ENCODE measurements around the gene KLC4. TPM values are rescaled to one million over a fixed set of nuclear protein-coding genes. Genes with fewer than 3 reads are reported as not detected.

KLC4 gene
- total RNA-seq, 6 experiments from 2014 or later, result 45.8 to 134 (median 65.0) TPM

DNA sequence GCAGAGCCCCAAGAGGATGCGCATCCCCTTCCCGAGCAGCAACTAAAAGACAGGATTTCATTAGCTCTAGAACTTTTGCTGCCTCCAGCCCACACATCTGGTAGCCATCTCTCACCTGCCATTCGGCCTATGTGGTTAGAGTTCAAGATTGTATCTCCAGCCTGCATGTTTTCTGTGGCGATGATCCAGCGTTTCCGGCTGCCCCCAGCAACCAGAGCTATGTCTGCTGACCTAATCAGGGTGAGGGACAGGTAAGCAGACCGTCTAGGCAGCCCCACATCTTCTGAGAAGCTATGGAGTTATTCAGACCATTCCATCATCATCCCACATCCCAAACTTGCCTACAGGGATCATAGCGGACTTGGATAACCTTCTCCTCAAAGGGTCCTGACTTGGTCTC is 3.5 kb upstream of the KLC4 start:
- WGBS (ENCODE audit: insufficient coverage, low coverage, low lambda C conversion rate, missing lambda C conversion rate), result 89% methylated on average over 3 of the region's 8 CpGs
- peaks cover 0 to 17% (median 6%) of the 10 kb centered on the region in 4 donors for H3K36me3 ChIP-seq
- intact Hi-C loops (cut with DNase I), result no loop called here
- no peak overlapping the region for H3K27ac ChIP-seq
- no peak overlapping the region for H3K4me3 ChIP-seq
- TF ChIP-seq, protein P1, sequence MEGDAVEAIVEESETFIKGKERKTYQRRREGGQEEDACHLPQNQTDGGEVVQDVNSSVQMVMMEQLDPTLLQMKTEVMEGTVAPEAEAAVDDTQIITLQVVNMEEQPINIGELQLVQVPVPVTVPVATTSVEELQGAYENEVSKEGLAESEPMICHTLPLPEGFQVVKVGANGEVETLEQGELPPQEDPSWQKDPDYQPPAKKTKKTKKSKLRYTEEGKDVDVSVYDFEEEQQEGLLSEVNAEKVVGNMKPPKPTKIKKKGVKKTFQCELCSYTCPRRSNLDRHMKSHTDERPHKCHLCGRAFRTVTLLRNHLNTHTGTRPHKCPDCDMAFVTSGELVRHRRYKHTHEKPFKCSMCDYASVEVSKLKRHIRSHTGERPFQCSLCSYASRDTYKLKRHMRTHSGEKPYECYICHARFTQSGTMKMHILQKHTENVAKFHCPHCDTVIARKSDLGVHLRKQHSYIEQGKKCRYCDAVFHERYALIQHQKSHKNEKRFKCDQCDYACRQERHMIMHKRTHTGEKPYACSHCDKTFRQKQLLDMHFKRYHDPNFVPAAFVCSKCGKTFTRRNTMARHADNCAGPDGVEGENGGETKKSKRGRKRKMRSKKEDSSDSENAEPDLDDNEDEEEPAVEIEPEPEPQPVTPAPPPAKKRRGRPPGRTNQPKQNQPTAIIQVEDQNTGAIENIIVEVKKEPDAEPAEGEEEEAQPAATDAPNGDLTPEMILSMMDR (IDR thresholded peaks at IDR 0.05), result no peak
- TF ChIP-seq POLR2A (IDR thresholded peaks at IDR 0.05), result no peak
- H3K27me3 ChIP-seq, result no peaks in the 10 kb centered on the region
- no peak for DNase-seq
- H3K9me3 ChIP-seq, result no peaks in the 10 kb centered on the region
- H3K4me1 ChIP-seq, result peaks cover 0 to 16% (median 5%) of the 10 kb centered on the region in 4 donors
- no peak for ATAC-seq

DNA sequence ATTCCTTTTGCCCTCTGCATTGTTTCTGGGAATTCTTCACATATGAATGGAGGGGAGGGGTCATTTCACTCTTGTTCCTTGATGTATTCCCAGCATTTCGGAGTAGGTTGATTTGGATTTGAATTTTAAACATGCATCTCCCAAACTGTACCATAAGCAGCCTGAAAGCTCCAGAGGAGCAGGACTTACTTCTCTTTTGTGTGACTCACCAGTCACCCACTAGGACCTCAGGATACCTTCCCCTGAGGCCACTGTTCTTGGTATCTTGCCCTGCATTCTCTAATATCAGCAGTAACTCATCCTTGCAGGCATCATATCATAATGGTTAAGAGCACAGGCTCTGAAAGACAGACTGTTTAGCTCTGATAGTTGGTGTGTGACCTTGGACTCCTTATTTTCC is 900 bp upstream of the KLC4 start:
- ATAC-seq, result no peak
- peaks cover 0 to 27% (median 6%) of the 10 kb centered on the region in 4 donors for H3K36me3 ChIP-seq
- H3K27me3 ChIP-seq, result no peaks in the 10 kb centered on the region
- peak overlapping the region in 2 of 3 donors; percentile 74 to 89 for H3K27ac ChIP-seq
- no peak for TF ChIP-seq POLR2A (IDR thresholded peaks at IDR 0.05)
- TF ChIP-seq, protein P1 (IDR thresholded peaks at IDR 0.05), result no peak
- no peaks in the 10 kb centered on the region for H3K9me3 ChIP-seq
- DNase-seq, result no peak
- intact Hi-C loops (cut with DNase I), result no loop called here
- WGBS (ENCODE audit: insufficient coverage, low coverage, low lambda C conversion rate, missing lambda C conversion rate), result 45% methylated on average over 1 of the region's 1 CpG
- H3K4me3 ChIP-seq, result peak overlapping the region; percentile 77 to 98 (median 88)
- peaks cover 0 to 26% (median 9%) of the 10 kb centered on the region in 4 donors for H3K4me1 ChIP-seq

DNA sequence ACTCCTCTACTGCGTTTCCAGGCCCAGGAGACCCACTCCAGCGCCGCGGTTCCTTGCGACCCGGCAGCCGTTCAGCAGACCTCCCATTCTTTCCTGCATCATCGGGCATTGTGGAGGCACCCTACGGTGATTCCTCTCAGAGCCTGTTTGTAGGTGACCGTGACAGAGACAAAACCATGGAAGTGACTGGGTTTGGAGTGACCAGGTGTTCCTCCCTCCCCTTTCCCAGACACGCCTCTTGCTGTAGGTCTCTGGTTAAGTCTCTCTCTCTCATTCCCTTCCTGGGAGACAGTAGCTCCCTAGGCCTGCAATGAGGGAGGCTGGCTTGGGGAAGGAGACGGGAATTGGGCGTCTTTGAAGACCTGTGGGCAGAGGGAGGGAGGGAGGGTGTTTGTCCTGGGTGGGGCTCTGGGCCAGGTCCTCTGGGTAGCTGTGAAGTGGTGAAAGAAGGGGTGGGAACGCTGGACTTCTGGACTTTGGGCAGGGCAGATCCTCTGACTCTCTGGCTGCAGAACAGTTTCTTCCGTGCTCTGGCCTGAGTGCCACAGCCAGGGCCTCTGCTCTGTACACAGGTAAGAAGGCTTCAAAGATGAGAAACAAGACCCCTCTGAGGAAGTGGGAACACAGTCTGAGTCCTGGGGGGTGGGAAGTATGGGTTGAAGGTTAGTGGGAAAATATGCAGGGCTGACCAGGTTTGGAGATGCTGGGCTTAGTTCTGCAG is 763 bp downstream of the KLC4 start:
- Histone ChIP-seq H3K9me3 (no peaks in the 10 kb centered on the region), H3K4me3 (peak overlapping the region; percentile 77 to 98 (median 88)), H3K27me3 (no peaks in the 10 kb centered on the region), H3K4me1 (peaks cover 0 to 26% (median 9%) of the 10 kb centered on the region in 4 donors), H3K27ac (peak overlapping the region; percentile 89 to 96 (median 89)), H3K36me3 (peaks cover 0 to 33% (median 9%) of the 10 kb centered on the region in 4 donors)
- peak; percentile 59 for TF ChIP-seq POLR2A (IDR thresholded peaks at IDR 0.05)
- TF ChIP-seq, protein P1 (IDR thresholded peaks at IDR 0.05), result no peak
- WGBS (ENCODE audit: insufficient coverage, low coverage, low lambda C conversion rate, missing lambda C conversion rate), result 13% methylated on average over 6 of the region's 15 CpGs
- DNase-seq (peak; percentile 83 to 96 (median 92)), ATAC-seq (peak; percentile 70 to 78 (median 76))
- intact Hi-C loops (cut with DNase I), result no loop called here

DNA sequence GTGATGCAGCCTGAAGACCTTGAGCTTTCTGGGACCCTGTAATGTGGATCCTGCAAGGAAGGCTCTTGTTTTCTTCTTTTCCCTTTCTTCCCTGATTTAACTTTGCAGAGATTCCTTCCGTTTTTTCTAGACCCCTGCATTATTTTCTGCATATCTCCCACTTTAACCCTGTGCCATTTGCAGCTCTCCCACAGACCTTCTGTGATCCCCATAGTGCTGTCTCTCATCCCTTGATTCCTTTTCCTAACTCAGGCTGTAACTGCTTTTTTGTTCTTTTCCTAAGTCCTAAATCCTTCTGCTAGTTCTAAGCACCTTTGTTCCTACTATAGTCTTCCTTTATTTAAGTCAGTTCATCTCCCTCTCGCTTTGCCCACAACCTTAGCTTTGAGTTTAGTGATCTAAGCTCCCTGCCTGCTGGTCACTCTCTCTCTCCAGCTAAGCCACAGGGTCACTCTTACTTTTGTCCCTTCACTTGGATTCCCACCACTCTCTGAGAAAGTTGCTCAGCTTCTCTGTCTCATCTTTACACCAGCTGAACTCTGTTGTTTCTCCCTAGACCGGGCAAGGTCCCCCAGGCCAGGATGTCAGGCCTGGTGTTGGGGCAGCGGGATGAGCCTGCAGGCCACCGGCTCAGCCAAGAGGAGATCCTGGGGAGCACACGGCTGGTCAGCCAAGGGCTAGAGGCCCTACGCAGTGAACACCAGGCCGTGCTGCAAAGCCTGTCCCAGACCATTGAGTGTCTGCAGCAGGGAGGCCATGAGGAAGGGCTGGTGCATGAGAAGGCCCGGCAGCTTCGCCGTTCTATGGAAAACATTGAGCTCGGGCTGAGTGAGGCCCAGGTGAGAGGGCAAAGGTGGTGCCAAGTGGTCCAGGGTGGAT is 1.6 kb downstream of the KLC4 start:
- ATAC-seq, result no peak

More for the DNA sequence above, 1.6 kb downstream of the KLC4 start:
- Histone ChIP-seq H3K27me3 (no peaks in the 10 kb centered on the region), H3K9me3 (no peaks in the 10 kb centered on the region), H3K4me1 (peaks cover 0 to 26% (median 9%) of the 10 kb centered on the region in 4 donors), H3K27ac (peak overlapping the region; percentile 60 to 89 (median 89)), H3K4me3 (peak overlapping the region; percentile 77 to 98 (median 88)), H3K36me3 (peaks cover 0 to 33% (median 10%) of the 10 kb centered on the region in 4 donors)
- WGBS (ENCODE audit: insufficient coverage, low coverage, low lambda C conversion rate, missing lambda C conversion rate), result 42% methylated on average over 7 of the region's 12 CpGs
- intact Hi-C loops (cut with DNase I), result no loop called here
- TF ChIP-seq POLR2A (IDR thresholded peaks at IDR 0.05), result no peak
- TF ChIP-seq, protein P1 (IDR thresholded peaks at IDR 0.05), result no peak
- DNase-seq, result peak in 2 of 3 donors; percentile 24 to 54

Data from right lobe of liver (tissue), 6 donors.